Measurements from ENCODE around the gene TSPAN9. TPM values are rescaled to one million over a fixed set of nuclear protein-coding genes. Genes with fewer than 3 reads are reported as not detected.
A peak's percentile ranks its signal among the peaks of the same experiment; 100 is the strongest.

The TSPAN9 gene
- total RNA-seq, 1 donor from 2014 or later: 20.5 TPM

- TF ChIP-seq CTCF (conservative IDR thresholded peaks at IDR 0.05; ENCODE audit: low read depth, low read length): no peak
- peak; percentile 30 for DNase-seq (ENCODE audit: low read depth)
These were observed 27.4 kb upstream of the TSPAN9 start for GRCh38 chr12:3049611-3050249.

GRCh38 chr12:3054374-3054773 is 22.8 kb upstream of the TSPAN9 start:
- H3K4me3 ChIP-seq (ENCODE audit: low read depth, low read length): no peak overlapping the region
- no peak for TF ChIP-seq CTCF (conservative IDR thresholded peaks at IDR 0.05; ENCODE audit: low read depth, low read length)
- DNase-seq (ENCODE audit: low read depth): no peak

More at GRCh38 chr12:3049611-3050249, 27.4 kb upstream of the TSPAN9 start:
- no peak overlapping the region for H3K4me3 ChIP-seq (ENCODE audit: low read depth, low read length)

- H3K4me3 ChIP-seq (ENCODE audit: low read depth, low read length): no peak overlapping the region
- no peak for TF ChIP-seq CTCF (conservative IDR thresholded peaks at IDR 0.05; ENCODE audit: low read depth, low read length)
- no peak for DNase-seq (ENCODE audit: low read depth)
These were observed 22.0 kb upstream of the TSPAN9 start for GRCh38 chr12:3055026-3055703.

- TF ChIP-seq CTCF (conservative IDR thresholded peaks at IDR 0.05; ENCODE audit: low read depth, low read length): no peak
- DNase-seq (ENCODE audit: low read depth): no peak
- no peak overlapping the region for H3K4me3 ChIP-seq (ENCODE audit: low read depth, low read length)
These were observed 21.3 kb upstream of the TSPAN9 start for GRCh38 chr12:3055704-3056467.

GRCh38 chr12:3061059-3061458 is 16.1 kb upstream of the TSPAN9 start:
- H3K4me3 ChIP-seq (ENCODE audit: low read depth, low read length): no peak overlapping the region
- no peak for DNase-seq (ENCODE audit: low read depth)
- no peak for TF ChIP-seq CTCF (conservative IDR thresholded peaks at IDR 0.05; ENCODE audit: low read depth, low read length)

GRCh38 chr12:3061501-3062215 is 15.5 kb upstream of the TSPAN9 start:
- TF ChIP-seq CTCF (conservative IDR thresholded peaks at IDR 0.05; ENCODE audit: low read depth, low read length): no peak
- no peak overlapping the region for H3K4me3 ChIP-seq (ENCODE audit: low read depth, low read length)
- no peak for DNase-seq (ENCODE audit: low read depth)
